Motor neuron (in vitro differentiated cells): ENCODE results near the gene SCO2. TPM values are rescaled to one million over a fixed set of nuclear protein-coding genes. Genes with fewer than 3 reads are reported as not detected.
"Not testable (repeated sequence)": the region's sequence is repeated elsewhere in the genome, so short reads cannot be mapped to it uniquely, and the experiment has no call there.

Source experiments
- ATAC-seq, 8 experiments: fragments of 200-7000 bp; cut with Tn5 transposase; replicated peaks in 6 of 8; 2 replicates each; pipeline ENCODE4 v1.8.0; 2021; ENCODE audit warnings: mild to moderate bottlenecking in 8 of 8, moderate library complexity in 8 of 8
- H3K27ac ChIP-seq, 2 donors: fragments of 250-450 bp; sonication (Bioruptor Pico); 2 replicates each; pipeline ENCODE4 v1.9.0; 2021; ENCODE audit warnings: antibody characterized with exemption in 2 of 2, mild to moderate bottlenecking in 2 of 2, moderate library complexity in 1 of 2
- H3K4me1 ChIP-seq, 2 donors: fragments of 250-450 bp; sonication (Bioruptor Pico); replicated peaks in 1 of 2; 2 replicates each; pipeline ENCODE4 v1.6.1; 2021; ENCODE audit warnings: antibody characterized with exemption in 2 of 2, mild to moderate bottlenecking in 2 of 2, moderate library complexity in 1 of 2
- H3K4me3 ChIP-seq, 5 donors: fragments of 250-450 bp; sonication (Bioruptor Pico); 2 replicates each; pipeline ENCODE4 v1.9.0; 2021; ENCODE audit warnings: antibody characterized with exemption in 5 of 5, mild to moderate bottlenecking in 5 of 5, moderate library complexity in 4 of 5
- WGBS, 10 experiments: fragments of 450-650 bp; shearing (Covaris generic); methylation state at CpG; one replicate each; pipeline ENCODE4 v1.0.0; 2022; 5-methylcytosine and 5-hydroxymethylcytosine counted together
- in situ Hi-C, 9 experiments: fragments of 400-800 bp; cut with MboI; loops; one replicate each; pipeline ENCODE4 v1.15.0; 2021; ENCODE audit warnings: low sequenced_read_pairs in 9 of 9, low pct_unique_long_range_greater_than_20kb in 2 of 9; ENCODE audit not compliant: unreplicated experiment in 9 of 9
- total RNA-seq, 8 experiments: library from RNA; unstranded; fragments of 300-600 nt; gene quantifications; 2 replicates each; pipeline versions ENCODE4 v1.2.3 to v1.2.4, GENCODE V29; 2022

SCO2 gene
- total RNA-seq, 8 experiments from 2014 or later = 0.64 to 2.2 (median 1.2) TPM

DNA sequence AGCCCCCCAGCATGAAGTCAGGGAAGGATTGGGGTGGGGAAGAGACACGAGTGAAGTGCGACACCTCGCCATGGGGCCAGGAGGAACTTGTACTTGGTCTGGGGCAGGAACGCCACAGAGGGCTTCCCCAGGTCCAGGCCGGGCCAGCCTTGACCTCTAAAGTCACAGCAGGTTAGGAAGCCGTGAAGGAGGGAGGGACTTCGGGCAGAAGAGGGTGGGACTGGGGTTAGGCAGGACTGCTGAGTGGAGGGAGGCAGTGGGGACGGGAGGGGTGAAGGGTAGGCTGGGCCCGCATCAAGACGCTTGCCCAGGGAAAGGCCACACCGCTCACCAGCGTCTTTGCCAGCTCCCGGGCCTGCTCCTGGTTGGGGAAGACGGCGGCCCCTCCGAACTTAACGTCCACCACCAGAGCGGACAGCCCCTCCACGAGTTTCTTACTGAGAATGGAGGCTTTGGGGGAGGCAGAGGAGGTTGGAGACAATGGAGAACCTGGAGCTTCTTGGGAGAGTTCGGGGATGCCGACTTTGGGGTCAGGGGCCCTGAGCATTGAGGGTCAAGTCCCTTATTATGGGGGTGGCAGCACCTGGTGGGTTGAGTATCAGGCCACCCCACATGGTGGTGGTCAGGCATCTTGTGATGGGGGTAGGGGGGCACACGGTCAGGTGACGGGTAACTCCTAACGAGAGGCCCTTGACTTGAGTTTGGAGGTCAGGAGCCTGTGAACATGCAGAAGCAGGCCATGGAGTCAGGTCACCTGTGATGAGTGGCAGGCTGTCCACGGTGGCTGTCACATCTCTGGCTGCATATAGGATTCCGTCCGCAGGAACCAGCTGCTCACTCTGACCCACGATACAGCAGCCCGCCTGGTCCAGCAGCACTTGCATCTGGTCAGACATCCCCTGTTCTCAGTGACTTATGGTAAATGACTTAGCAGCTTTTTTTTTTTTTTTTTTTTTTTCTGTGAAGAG lies 1.7 kb upstream of the SCO2 start:
- Histone ChIP-seq H3K27ac (peak overlapping the region; percentile 87 to 89), H3K4me1 (peaks cover 26 to 34% of the 10 kb centered on the region in 2 donors), H3K4me3 (peak overlapping the region; percentile 58 to 79 (median 69))
- in situ Hi-C loops = no loop called here
- peak in 2 of 8 experiments; percentile 0 for ATAC-seq
- 0 to 92% (median 62%) methylated on average over 1 to 5 of the region's 29 CpGs; no CpG with 5 or more reads in 4 of the 10 experiments for WGBS, 10 experiments

DNA sequence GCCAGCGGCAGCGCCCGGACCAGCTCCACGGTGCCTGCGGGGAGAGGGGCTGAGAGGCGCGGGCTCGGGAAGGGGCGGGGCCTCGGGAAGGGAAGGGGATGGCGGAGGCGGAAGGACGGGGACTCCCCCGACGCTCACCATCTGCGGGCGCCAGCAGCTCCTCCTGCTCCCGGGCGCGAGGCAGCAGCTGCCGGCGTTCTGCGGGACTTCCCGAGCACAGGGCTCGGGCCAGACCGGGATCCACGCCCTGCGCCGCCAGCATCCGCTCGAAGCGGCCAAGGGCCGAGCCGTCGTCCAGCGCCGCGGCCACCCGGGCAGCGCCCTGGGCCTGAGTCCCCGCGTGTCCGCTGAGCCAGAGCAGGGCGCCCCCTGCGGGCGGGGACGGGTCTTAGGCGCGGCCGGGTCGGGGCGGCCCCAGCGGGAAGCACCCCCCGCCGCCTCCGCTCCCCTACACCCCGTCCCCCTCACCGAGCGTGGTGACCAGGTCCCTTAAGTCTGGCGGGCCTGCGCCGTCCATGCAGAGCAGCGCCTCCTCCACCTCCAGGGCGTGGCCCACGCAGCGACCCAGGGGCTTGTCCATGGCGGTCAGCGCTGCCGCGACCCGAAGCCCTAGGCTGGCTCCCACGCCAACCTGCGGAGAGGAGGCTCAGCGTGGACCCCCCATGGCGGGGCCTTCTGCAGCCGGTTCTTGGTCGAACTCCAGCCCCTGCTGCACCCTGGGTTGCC lies 873 bp upstream of the SCO2 start:
- in situ Hi-C loops = no loop called here
- peak; percentile 12 to 73 (median 40) for ATAC-seq
- Histone ChIP-seq H3K4me3 (peak overlapping the region; percentile 58 to 79 (median 69)), H3K27ac (peak overlapping the region; percentile 87 to 89), H3K4me1 (peaks cover 23 to 26% of the 10 kb centered on the region in 2 donors)
- 0 to 2% methylated on average over 2 to 12 of the region's 77 CpGs; no CpG with 5 or more reads in 8 of the 10 experiments for WGBS, 10 experiments

DNA sequence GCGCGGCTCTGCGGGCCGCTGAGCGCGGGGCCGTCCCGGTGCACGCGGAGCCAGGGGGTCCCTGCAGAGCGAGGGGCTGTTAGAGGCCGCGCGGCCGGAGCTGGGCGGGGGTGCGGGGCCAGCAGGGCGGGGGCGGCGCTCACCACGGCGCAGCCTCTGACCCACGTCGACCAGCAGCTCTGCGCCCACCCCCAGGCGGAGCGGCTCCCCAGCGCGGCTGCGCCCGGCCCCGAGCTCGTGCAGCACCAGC lies 385 bp upstream of the SCO2 start:
- peak overlapping the region; percentile 87 to 89 for H3K27ac ChIP-seq
- in situ Hi-C loops = no loop called here
- peaks cover 19 to 21% of the 10 kb centered on the region in 2 donors for H3K4me1 ChIP-seq
- ATAC-seq = peak in 3 of 8 experiments; percentile 63 to 71 (median 64)
- H3K4me3 ChIP-seq = peak overlapping the region; percentile 58 to 79 (median 69)
- WGBS, 10 experiments = no CpG with 5 or more reads among the region's 33 CpGs

GRCh38 chr22:50524676-50525103 lies 708 bp downstream of the SCO2 start:
- in situ Hi-C loops = no loop called here
- ATAC-seq = peak in 3 of 8 experiments; percentile 2 to 13 (median 12)
- Histone ChIP-seq H3K4me3 (peak overlapping the region; percentile 58 to 79 (median 69)), H3K4me1 (peaks cover 14 to 15% of the 10 kb centered on the region in 2 donors), H3K27ac (peak overlapping the region; percentile 81 to 89)
- WGBS, 10 experiments = 8 to 82% (median 38%) methylated on average over 1 to 5 of the region's 19 CpGs; no CpG with 5 or more reads in 4 of the 10 experiments

DNA sequence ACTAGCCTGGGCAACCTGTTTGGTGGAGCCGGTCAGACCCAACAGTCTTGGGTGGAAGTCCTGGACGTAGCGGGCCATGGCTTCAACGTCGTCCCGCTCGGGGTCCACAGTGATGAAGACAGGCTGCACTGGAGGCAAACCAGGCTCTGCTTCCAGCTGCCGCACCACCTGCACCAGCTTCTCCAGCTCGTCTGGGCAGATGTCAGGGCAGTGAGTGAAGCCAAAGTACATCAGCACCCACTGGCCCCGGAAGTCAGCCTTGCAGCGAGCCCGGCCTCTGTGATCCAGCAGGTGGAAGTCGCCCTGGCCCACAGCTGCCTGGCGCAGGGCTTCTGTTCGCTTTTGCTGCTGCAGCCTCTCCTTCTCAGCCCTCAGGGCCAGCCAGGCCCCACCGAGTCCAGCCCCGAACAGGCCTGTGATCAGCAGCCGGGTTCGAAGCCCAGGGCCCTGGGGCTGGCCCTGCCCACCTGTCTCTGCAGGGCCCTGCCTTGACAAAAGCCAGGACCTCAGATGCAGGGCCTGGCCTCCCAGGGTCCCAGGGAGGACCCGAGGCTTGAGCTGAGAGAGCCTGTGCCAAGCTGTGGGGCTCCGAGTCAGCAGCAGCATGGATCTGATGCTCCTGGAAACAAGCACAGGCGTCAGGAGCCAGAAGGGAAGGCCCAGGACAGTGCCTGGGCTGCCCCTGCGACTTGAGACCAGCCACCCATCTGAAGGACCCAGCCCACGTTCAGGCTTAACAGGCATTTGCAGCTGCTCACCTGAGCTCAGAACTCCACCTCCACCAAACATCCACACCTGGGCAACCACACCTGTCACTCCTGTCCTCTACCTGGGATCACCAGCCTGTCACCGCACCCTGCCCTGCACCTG lies 1.4 kb downstream of the SCO2 start:
- Histone ChIP-seq H3K27ac (no peak overlapping the region), H3K4me1 (peaks cover 14 to 15% of the 10 kb centered on the region in 2 donors), H3K4me3 (peak overlapping the region; percentile 58 to 79 (median 69))
- ATAC-seq = no peak
- in situ Hi-C loops = no loop called here
- WGBS, 10 experiments = 67 to 100% (median 85%) methylated on average over 1 to 15 of the region's 25 CpGs; no CpG with 5 or more reads in 4 of the 10 experiments

DNA sequence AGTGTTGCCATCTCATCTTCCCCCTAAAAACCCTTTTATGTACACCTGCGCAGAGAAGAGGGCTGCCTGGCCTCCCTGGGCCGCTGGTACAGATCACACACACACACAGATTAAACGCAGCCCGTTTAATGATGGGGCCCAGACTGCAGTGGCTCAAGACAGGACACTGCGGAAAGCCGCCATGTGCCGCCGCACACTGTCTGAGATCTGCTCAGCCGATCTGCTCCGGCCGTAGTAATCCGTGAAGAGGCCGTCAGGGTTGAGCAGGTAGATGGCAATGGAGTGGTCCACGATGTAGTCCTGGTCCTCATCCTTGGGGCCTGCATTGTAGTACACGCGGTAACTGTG lies 2.0 kb downstream of the SCO2 start:
- Histone ChIP-seq H3K27ac (no peak overlapping the region), H3K4me1 (peaks cover 14 to 15% of the 10 kb centered on the region in 2 donors), H3K4me3 (no peak overlapping the region)
- in situ Hi-C loops = no loop called here
- WGBS, 10 experiments = 80 to 100% (median 100%) methylated on average over 1 to 5 of the region's 16 CpGs; no CpG with 5 or more reads in 3 of the 10 experiments
- no peak for ATAC-seq

DNA sequence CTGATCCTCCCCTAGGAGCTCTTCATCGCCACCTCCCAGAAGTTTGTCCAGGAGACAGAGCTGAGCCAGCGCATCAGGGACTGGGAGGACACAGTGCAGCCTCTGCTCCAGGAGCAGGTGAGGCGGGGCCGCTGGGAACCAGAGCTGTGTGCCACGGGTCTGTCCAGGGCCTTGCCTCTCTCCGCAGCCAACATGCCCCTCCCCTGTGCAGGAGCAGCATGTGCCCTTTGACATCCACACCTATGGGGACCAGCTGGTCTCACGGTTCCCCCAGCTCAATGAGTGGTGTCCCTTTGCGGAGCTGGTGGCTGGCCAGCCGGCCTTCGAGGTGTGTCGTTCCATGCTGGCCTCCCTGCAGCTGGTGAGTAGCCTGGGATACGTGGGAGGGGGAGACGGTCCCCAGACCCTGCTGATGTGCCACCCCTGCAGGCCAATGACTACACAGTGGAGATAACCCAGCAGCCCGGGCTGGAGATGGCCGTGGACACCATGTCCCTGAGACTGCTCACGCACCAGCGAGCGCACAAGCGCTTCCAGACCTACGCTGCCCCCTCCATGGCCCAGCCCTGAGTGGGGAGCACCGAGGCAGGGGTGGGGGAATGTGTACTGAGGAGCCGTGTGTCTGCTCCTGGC lies 2.5 kb downstream of the SCO2 start:
- Histone ChIP-seq H3K27ac (no peak overlapping the region), H3K4me3 (no peak overlapping the region), H3K4me1 (peaks cover 14 to 15% of the 10 kb centered on the region in 2 donors)
- ATAC-seq = no peak
- 80 to 90% methylated on average over 1 to 2 of the region's 22 CpGs; no CpG with 5 or more reads in 8 of the 10 experiments for whole genome bisulfite sequencing, 10 experiments
- in situ Hi-C loops = no loop called here

GRCh38 chr22:50522208-50522805 lies 3.1 kb downstream of the SCO2 start:
- Histone ChIP-seq H3K27ac (no peak overlapping the region), H3K4me1 (peaks cover 13 to 14% of the 10 kb centered on the region in 2 donors), H3K4me3 (no peak overlapping the region)
- WGBS, 10 experiments = 90 to 92% methylated on average over 2 of the region's 15 CpGs; no CpG with 5 or more reads in 8 of the 10 experiments
- in situ Hi-C loops = no loop called here
- ATAC-seq = no peak

GRCh38 chr22:50521710-50522109 lies 3.7 kb downstream of the SCO2 start:
- H3K27ac ChIP-seq = no peak overlapping the region
- ATAC-seq = no peak
- H3K4me1 ChIP-seq = peaks cover 7 to 8% of the 10 kb centered on the region in 2 donors
- in situ Hi-C loops = no loop called here
- 100% methylated on average over 1 to 3 of the region's 10 CpGs; no CpG with 5 or more reads in 8 of the 10 experiments for WGBS, 10 experiments
- no peak overlapping the region for H3K4me3 ChIP-seq

DNA sequence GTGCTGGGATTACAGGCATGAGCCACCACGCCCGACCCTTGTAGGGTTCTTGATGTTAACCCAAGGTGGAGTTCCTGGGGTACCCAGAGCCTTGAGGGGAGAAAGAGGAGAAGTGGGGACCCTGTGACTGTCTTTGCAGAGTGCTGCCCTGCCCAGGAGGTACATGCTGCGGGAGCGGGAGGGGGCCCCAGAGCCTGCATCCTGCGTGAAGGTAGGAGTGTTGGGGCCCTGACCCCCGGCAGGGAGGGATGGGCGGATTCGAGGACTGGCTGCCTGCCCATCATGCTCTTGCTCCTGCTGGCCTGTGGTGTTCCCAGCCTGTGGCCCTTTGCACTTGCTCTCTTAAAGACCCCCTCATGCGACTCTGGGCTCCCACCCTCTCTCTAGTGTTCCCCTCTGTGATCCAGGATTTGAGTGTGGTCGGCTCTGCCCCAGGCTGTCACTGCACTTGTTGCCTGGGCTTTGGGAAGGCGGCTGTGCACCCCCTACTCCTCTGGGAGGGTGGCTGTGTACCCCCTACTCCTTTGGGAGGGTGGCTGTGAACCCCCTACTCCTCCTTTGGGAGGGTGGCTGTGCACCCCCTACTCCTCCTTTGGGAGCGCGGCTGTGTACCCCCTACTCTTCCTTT lies 4.5 kb downstream of the SCO2 start:
- in situ Hi-C loops = no loop called here
- Histone ChIP-seq H3K4me1 (peaks cover 5 to 6% of the 10 kb centered on the region in 2 donors), H3K4me3 (no peak overlapping the region), H3K27ac (no peak overlapping the region)
- WGBS, 10 experiments = 70 to 100% (median 96%) methylated on average over 2 to 5 of the region's 13 CpGs; no CpG with 5 or more reads in 6 of the 10 experiments
- ATAC-seq = no peak

DNA sequence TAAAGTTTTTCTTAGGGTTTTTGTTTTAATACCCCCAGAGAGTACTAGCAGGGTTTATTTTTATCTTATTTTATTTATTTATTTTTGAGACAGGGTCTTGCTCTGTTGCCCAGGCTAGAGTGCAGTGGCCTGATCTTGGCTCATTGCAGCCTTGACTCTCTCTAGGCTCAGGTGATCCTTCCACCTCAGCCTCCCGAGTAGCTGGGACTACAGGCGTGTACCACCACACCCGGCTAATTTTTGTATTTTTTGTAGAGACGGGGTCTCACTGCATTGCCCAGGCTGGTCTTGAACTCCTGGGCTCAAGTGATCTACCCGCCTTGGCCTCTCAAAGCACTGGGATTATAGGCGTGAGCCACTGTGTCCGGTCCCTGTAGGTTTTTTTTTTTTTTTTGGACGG lies 5.2 kb downstream of the SCO2 start:
- WGBS, 10 experiments = 100% methylated on average over 1 to 5 of the region's 8 CpGs; no CpG with 5 or more reads in 5 of the 10 experiments
- in situ Hi-C loops, H3K4me3 ChIP-seq, H3K27ac ChIP-seq, ATAC-seq, H3K4me1 ChIP-seq: not testable (repeated sequence)
